Activated naive CD8-positive, alpha-beta T cell (primary cell): ENCODE data around the gene SNX1.

Experiments
- H3K27ac Mint-ChIP-seq: one replicate; pipeline ENCODE4 v1.8.0; 2021; ENCODE audit warnings: mixed read lengths
- H3K27me3 Mint-ChIP-seq: one replicate; pipeline ENCODE4 v1.8.0; 2021; ENCODE audit warnings: mixed read lengths
- H3K36me3 Mint-ChIP-seq: one replicate; pipeline ENCODE4 v1.8.0; 2021; ENCODE audit warnings: mixed read lengths
- H3K4me1 Mint-ChIP-seq: one replicate; pipeline ENCODE4 v1.8.0; 2021; ENCODE audit warnings: low read depth, mixed read lengths
- H3K4me3 Mint-ChIP-seq: one replicate; pipeline ENCODE4 v1.8.0; 2021; ENCODE audit warnings: mild to moderate bottlenecking, mixed read lengths
- H3K9me3 Mint-ChIP-seq: one replicate; pipeline ENCODE4 v1.8.0; 2021; ENCODE audit warnings: low read depth, mixed read lengths

The SNX1 gene

GRCh38 chr15:64187396-64188191, 91.8 kb downstream of the SNX1 start:
- H3K27ac Mint-ChIP-seq: no peak overlapping the region
- no peaks in the 10 kb centered on the region for H3K27me3 Mint-ChIP-seq
- H3K9me3 Mint-ChIP-seq: no peaks in the 10 kb centered on the region
- no peak overlapping the region for H3K4me3 Mint-ChIP-seq
- H3K36me3 Mint-ChIP-seq: peaks cover 8% of the 10 kb centered on the region
- H3K4me1 Mint-ChIP-seq: peaks cover 2% of the 10 kb centered on the region
